ENCODE measurements around the gene CNTN2. TPM values are rescaled to one million over a fixed set of nuclear protein-coding genes. Genes with fewer than 3 reads are reported as not detected.

CNTN2 gene
- total RNA-seq, 1 donor from 2014 or later: 208 TPM

GRCh38 chr1:205044741-205045140 is 1.7 kb downstream of the CNTN2 start:
- peaks cover 7% of the 10 kb centered on the region for H3K9me3 Mint-ChIP-seq (ENCODE audit: unreplicated experiment)
- TF ChIP-seq CTCF (IDR thresholded peaks at IDR 0.05; ENCODE audit: partially characterized antibody, unreplicated experiment): no peak
- H3K4me1 Mint-ChIP-seq (ENCODE audit: low read depth, unreplicated experiment): peaks cover 56% of the 10 kb centered on the region
- no peak overlapping the region for H3K27ac Mint-ChIP-seq (ENCODE audit: unreplicated experiment)
- no peaks in the 10 kb centered on the region for H3K36me3 Mint-ChIP-seq (ENCODE audit: unreplicated experiment)
- no peak for DNase-seq
- H3K27me3 Mint-ChIP-seq (ENCODE audit: unreplicated experiment): peaks cover 27% of the 10 kb centered on the region
- peak overlapping the region; percentile 89 for H3K4me3 Mint-ChIP-seq (ENCODE audit: unreplicated experiment)

GRCh38 chr1:205045146-205045545 is 2.1 kb downstream of the CNTN2 start:
- Mint-ChIP-seq H3K9me3 (ENCODE audit: unreplicated experiment) (peaks cover 7% of the 10 kb centered on the region), H3K27ac (ENCODE audit: unreplicated experiment) (no peak overlapping the region), H3K4me3 (ENCODE audit: unreplicated experiment) (peak overlapping the region; percentile 89), H3K27me3 (ENCODE audit: unreplicated experiment) (peaks cover 29% of the 10 kb centered on the region), H3K4me1 (ENCODE audit: low read depth, unreplicated experiment) (peaks cover 55% of the 10 kb centered on the region), H3K36me3 (ENCODE audit: unreplicated experiment) (no peaks in the 10 kb centered on the region)
- no peak for TF ChIP-seq CTCF (IDR thresholded peaks at IDR 0.05; ENCODE audit: partially characterized antibody, unreplicated experiment)
- no peak for DNase-seq

- Mint-ChIP-seq H3K27me3 (ENCODE audit: unreplicated experiment) (peaks cover 20% of the 10 kb centered on the region), H3K4me3 (ENCODE audit: unreplicated experiment) (peak overlapping the region; percentile 89), H3K4me1 (ENCODE audit: low read depth, unreplicated experiment) (peaks cover 51% of the 10 kb centered on the region), H3K36me3 (ENCODE audit: unreplicated experiment) (no peaks in the 10 kb centered on the region), H3K9me3 (ENCODE audit: unreplicated experiment) (peaks cover 6% of the 10 kb centered on the region), H3K27ac (ENCODE audit: unreplicated experiment) (no peak overlapping the region)
- TF ChIP-seq CTCF (IDR thresholded peaks at IDR 0.05; ENCODE audit: partially characterized antibody, unreplicated experiment): no peak
- no peak for DNase-seq
These were observed 3.9 kb downstream of the CNTN2 start for GRCh38 chr1:205046870-205047269.

- Mint-ChIP-seq H3K4me3 (ENCODE audit: unreplicated experiment) (peak overlapping the region; percentile 11), H3K4me1 (ENCODE audit: low read depth, unreplicated experiment) (peaks cover 49% of the 10 kb centered on the region), H3K27me3 (ENCODE audit: unreplicated experiment) (peaks cover 15% of the 10 kb centered on the region), H3K9me3 (ENCODE audit: unreplicated experiment) (peaks cover 6% of the 10 kb centered on the region), H3K27ac (ENCODE audit: unreplicated experiment) (no peak overlapping the region), H3K36me3 (ENCODE audit: unreplicated experiment) (no peaks in the 10 kb centered on the region)
- DNase-seq: no peak
- TF ChIP-seq CTCF (IDR thresholded peaks at IDR 0.05; ENCODE audit: partially characterized antibody, unreplicated experiment): no peak
These were observed 4.8 kb downstream of the CNTN2 start for GRCh38 chr1:205047764-205048231.

GRCh38 chr1:205048382-205048781 is 5.4 kb downstream of the CNTN2 start:
- Mint-ChIP-seq H3K4me1 (ENCODE audit: low read depth, unreplicated experiment) (peaks cover 54% of the 10 kb centered on the region), H3K9me3 (ENCODE audit: unreplicated experiment) (peaks cover 10% of the 10 kb centered on the region), H3K27ac (ENCODE audit: unreplicated experiment) (peak overlapping the region; percentile 29), H3K27me3 (ENCODE audit: unreplicated experiment) (peaks cover 19% of the 10 kb centered on the region), H3K36me3 (ENCODE audit: unreplicated experiment) (no peaks in the 10 kb centered on the region), H3K4me3 (ENCODE audit: unreplicated experiment) (peak overlapping the region; percentile 64)
- DNase-seq: no peak
- no peak for TF ChIP-seq CTCF (IDR thresholded peaks at IDR 0.05; ENCODE audit: partially characterized antibody, unreplicated experiment)
